A673 (cell line): Measurements from ENCODE around the gene LYPD3.
"Not testable (repeated sequence)": the region's sequence is repeated elsewhere in the genome, so short reads cannot be mapped to it uniquely, and the experiment has no call there.

Experiments
- EZH2 ChIP-seq: fragments of 200-600 bp; sonication (generic); IDR thresholded peaks from 2 replicates; pipeline ENCODE4 v1.6.1; 2017; ENCODE audit warnings: borderline replicate concordance, low read depth, mild to moderate bottlenecking, mixed read lengths, antibody characterized with exemption, low read length; ENCODE audit not compliant: poor library complexity, severe bottlenecking
- TF ChIP-seq, protein P1 (sequence below): fragments of 300-800, 200-600 bp; sonication (generic); conservative IDR thresholded peaks from 2 replicates; pipeline ENCODE4 v1.5.1; 2017; ENCODE audit warnings: low read depth, mild to moderate bottlenecking, antibody characterized with exemption, low read length, moderate library complexity, mixed read lengths

DNA sequence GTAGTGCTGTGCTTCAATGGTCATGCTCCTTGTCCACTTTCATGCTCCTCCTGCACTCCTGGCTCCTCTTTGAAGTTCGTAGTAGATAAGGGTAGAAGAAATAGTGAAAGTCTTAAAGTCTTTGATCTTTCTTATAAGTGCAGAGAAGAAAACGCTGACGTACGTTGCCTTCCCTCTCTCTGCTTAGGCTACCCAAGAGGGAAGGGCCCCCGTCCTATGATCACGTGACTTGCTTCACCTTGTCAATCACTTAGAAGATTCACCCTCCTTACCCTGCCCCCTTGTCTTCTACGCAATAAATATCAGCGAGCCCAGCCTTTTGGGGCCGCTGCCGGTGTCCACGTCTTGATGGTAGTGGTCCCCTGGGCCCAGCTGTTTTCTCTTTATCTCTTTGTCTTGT is 28.1 kb downstream of the LYPD3 start:
- TF ChIP-seq, protein P1, sequence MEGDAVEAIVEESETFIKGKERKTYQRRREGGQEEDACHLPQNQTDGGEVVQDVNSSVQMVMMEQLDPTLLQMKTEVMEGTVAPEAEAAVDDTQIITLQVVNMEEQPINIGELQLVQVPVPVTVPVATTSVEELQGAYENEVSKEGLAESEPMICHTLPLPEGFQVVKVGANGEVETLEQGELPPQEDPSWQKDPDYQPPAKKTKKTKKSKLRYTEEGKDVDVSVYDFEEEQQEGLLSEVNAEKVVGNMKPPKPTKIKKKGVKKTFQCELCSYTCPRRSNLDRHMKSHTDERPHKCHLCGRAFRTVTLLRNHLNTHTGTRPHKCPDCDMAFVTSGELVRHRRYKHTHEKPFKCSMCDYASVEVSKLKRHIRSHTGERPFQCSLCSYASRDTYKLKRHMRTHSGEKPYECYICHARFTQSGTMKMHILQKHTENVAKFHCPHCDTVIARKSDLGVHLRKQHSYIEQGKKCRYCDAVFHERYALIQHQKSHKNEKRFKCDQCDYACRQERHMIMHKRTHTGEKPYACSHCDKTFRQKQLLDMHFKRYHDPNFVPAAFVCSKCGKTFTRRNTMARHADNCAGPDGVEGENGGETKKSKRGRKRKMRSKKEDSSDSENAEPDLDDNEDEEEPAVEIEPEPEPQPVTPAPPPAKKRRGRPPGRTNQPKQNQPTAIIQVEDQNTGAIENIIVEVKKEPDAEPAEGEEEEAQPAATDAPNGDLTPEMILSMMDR, result not testable (repeated sequence)
- not testable (repeated sequence) for TF ChIP-seq EZH2
